ENCODE measurements around the gene FAM170B. TPM values are rescaled to one million over a fixed set of nuclear protein-coding genes. Genes with fewer than 3 reads are reported as not detected.

The FAM170B gene
- total RNA-seq, 1 donor from 2014 or later, result not detected

- DNase-seq (ENCODE audit: low spot score) (no peak), ATAC-seq (no peak)
These were observed 5.0 kb downstream of the FAM170B start for GRCh38 chr10:49128854-49129253.

- no peak for DNase-seq (ENCODE audit: low spot score)
- ATAC-seq, result no peak
These were observed 9.6 kb downstream of the FAM170B start for GRCh38 chr10:49123981-49124950.

DNA sequence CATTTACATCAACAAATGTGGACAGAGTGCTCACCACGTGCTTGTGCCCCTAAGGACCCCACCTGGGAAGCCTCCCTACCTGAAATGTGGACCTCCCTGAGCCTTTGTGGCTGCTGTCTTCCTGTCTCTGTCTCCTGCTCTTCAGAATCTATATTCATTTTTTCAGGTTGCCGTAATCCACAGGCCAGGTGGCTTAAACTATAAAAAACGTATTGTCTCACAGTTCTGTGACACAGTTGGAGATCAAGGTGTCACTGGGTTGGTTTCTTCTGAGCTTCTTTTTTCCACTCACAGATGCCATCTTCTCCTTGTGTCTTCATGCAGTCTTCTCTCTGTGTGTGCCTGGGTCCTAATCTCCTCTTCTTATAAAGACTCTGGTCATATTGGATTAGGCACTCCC lies 12.9 kb downstream of the FAM170B start:
- no peak for DNase-seq (ENCODE audit: low spot score)
- ATAC-seq, result no peak

GRCh38 chr10:49119746-49120145 lies 14.1 kb downstream of the FAM170B start:
- ATAC-seq (no peak), DNase-seq (ENCODE audit: low spot score) (no peak)

DNA sequence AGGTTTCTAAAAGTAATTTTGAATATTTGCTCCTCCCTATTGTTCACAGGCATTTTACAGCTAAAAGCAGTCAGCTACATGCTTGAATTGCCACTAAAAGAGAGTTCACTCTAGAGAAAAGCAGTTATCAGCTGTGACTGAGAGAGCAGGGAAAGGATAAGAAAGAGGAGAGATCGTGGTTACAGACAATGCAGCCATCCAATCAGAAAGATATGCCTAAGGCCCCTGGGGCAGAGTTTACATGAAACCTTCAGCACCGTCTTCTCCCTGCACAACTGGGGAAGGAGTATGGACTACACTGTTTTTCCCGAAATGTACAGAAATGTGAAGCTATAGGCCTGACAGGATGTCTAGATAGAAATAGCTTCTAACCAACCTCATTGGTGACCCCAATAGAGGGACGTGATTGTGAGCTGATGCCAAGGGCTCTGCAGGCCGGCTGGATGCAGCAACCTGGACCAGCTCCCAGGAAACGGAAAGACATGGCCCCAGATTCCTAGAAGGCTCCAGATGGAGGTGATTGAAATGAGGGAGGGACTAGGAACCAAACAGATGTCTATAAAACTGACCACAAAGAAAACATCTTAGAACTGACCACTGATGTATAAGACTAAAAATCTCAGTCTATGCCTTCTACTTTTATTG lies 15.3 kb downstream of the FAM170B start:
- DNase-seq (ENCODE audit: low spot score) (no peak), ATAC-seq (no peak)

- DNase-seq (ENCODE audit: low spot score), result no peak
- peak; percentile 21 for ATAC-seq
These were observed 16.3 kb downstream of the FAM170B start for GRCh38 chr10:49117376-49118070.

DNA sequence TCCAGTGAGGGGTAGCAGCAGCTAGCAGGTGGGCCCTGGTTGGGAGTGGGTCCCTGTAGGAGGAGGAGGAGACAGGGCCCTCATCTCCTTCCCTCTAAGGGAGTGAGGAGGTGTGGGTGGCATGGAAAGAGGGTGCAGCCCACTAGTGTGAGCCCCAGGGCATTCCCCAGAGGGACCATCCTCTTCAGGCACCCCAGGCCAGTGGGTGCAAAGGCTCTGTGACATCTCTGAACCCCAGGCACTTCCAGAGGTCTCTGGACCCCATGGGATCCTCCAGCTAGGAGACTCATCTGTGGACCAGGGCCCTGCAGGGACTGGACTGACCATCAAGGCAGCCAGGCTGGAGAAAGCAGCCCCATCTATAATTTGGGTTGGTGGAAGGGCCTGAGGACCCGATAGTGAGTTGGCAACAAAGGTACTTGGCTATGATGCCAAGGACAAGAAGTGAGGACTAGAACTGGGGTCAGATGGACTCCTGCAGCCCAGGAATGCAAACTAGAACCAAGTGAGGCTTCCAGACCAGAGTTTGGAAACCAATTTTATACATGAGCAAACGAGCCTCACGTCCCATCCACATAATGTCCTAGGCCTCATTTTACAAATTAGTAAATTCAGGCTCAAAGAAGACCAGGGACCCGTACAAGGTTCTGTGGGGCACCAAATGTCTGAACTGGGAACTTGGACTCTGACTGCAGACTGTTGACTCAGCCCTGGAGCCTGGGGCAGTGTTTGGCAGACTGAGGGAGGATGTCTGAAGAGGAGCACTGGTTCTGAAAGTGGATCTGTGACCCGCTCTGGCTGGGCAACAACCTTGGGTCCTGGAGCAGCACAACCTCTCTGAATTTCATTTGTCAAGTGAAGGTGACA lies 17.1 kb downstream of the FAM170B start:
- no peak for DNase-seq (ENCODE audit: low spot score)
- ATAC-seq, result peak; percentile 77

GRCh38 chr10:49115796-49116508 lies 17.9 kb downstream of the FAM170B start:
- DNase-seq (ENCODE audit: low spot score) (no peak), ATAC-seq (no peak)

- peak; percentile 67 for DNase-seq (ENCODE audit: low spot score)
- peak; percentile 82 for ATAC-seq
These were observed 18.6 kb downstream of the FAM170B start, which contains the start of gene VSTM4 for GRCh38 chr10:49115015-49115795. TSS of gene VSTM4 (minus strand) at chr10:49115522. CDS start at chr10:49115485, 37 bp downstream.

DNA sequence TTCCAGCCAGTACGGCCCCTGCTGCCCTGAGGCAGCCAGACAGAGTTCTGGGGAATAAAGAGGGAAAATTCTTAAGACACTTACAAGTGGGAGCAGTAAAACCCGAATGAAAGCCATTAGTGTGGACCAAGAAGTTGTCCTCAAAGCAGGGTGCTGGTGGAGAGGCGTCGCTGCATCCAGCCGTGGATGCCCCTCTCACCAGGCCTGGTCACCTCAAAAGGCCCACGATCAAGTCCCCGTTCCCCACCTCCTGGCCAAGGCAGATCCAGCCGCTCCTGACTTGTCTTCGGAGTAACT lies 19.2 kb downstream of the FAM170B start:
- DNase-seq (ENCODE audit: low spot score) (no peak), ATAC-seq (no peak)

DNA sequence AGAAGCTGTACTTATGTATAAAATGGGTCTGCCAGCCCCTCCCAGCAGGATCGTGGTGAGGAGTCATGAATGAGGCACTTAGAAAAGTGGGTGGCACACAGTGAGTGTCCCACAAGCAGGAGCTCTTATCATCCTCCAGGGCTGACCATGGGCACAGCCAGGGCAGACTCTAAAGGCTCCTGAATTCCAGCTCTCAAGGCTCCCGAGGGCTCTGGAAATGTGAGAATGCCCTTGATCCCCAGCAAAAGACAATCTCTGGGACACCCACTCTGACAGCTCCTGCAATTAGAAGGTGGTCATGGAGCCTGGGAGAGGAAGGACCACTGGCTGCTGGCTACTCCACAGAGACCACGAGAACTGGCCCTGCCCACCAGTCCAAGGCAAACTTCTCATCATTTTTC lies 20.1 kb downstream of the FAM170B start:
- DNase-seq (ENCODE audit: low spot score) (no peak), ATAC-seq (no peak)

GRCh38 chr10:49112851-49113250 lies 21.0 kb downstream of the FAM170B start:
- DNase-seq (ENCODE audit: low spot score) (no peak), ATAC-seq (no peak)

DNA sequence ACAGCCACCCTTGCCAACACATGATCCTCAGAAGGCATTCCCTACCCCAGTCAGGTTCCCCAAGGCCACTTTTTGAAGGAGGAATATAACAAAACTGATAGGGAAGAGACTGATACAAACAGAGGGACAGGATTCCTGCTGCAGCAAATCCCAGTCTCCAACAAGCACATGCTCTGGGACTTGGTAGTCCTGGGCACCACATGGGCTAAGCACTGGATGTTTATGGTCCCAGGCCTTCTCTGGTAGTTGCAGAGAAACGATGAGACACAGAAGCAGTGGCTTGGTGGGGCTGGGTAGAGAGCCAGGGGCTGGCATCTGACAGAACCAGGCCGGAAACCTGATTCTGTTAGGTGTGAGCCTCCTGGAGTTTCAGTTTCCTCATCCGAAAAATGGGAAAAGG lies 21.7 kb downstream of the FAM170B start:
- DNase-seq (ENCODE audit: low spot score), result no peak
- no peak for ATAC-seq

- ATAC-seq, result no peak
- DNase-seq (ENCODE audit: low spot score), result no peak
These were observed 22.5 kb downstream of the FAM170B start for GRCh38 chr10:49111320-49111698.

DNA sequence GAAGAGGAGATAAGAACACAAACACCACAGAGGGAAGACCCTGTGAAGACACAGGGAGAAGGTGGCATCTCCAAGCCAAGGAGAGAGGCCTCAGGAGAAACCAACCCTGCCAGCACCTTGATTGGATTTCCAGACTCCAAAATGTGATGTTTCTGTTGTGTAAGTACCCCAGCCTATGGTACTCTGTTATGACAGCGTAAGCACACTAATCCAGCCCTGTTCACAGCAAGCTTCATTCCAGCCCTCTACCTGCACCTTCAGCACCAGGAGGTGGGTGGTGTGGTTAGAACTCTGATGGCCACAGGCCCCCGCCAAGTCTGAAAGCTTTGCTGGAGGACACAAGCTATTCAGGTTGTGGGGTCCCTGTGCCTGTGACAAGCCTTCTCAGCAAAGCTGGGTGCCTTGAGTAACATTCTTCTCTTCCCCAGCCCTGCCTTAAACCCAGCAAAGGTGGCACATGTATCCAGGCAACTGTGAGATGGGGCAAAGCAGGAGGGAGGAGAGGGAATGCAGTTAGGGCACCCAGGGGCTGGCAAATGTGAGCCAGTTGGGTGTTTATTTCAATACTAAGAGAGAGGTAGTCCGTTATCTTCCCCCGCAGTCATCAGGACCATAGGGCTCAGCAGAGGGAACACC lies 23.0 kb downstream of the FAM170B start:
- ATAC-seq (no peak), DNase-seq (ENCODE audit: low spot score) (no peak)

GRCh38 chr10:49109669-49110340 lies 24.0 kb downstream of the FAM170B start:
- ATAC-seq (no peak), DNase-seq (ENCODE audit: low spot score) (no peak)

DNA sequence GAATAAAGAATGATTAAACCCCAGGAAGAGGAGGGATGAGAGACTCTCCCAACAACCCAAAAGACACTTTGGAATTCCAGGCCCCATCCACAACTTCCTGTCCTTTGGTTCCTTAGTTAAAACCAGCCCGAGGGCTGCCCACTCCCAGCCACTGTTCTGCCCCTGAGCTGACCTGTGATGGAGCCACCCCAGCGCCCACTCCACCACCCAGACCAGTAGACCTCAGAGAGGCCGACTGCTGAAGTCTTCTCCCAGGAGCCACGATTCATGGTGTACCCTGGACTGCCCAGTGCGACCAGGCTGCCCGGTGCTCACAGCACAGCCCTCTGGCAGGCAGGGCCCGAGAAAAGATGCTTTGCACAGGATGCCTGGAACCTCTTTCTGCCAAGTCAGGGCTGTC lies 25.2 kb downstream of the FAM170B start:
- DNase-seq (ENCODE audit: low spot score) (no peak), ATAC-seq (no peak)

DNA sequence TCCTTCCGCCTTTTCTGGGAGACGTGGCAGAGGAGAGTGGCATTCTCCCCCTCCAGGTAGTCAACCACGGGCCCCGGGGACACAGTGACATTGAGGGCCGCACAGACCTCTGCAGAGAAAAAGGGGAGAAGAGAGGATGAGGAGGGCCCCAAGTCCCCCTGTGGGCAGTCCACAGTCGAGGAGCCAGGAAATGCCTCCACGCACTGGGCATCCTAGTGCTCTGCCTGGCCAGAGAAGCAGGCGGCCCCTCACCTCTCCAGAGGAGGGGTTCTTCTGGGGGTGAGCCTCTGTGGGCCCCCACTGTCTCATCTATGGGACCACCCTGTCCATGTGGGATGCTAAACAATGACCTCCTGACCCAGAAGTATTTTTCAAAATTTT lies 25.9 kb downstream of the FAM170B start:
- DNase-seq (ENCODE audit: low spot score) (no peak), ATAC-seq (no peak)

Data from left lobe of liver (tissue), 2 donors.